GM23338 (cell line): ENCODE measurements around the gene HMOX1. TPM values are rescaled to one million over a fixed set of nuclear protein-coding genes. Genes with fewer than 3 reads are reported as not detected.

Source experiments
- ATAC-seq: fragments of 200-7000 bp; cut with Tn5 transposase; 3 replicates; pipeline ENCODE4 v1.9.1; 2020
- DNase-seq: peaks from one replicate; pipeline ENCODE4 v3.0.0-alpha.2; 2015; ENCODE audit warnings: low spot score
- H2AFZ ChIP-seq: fragments of 200-600 bp; sonication (generic); 2 replicates; pipeline ENCODE4 v1.8.0; 2016; ENCODE audit warnings: antibody characterized with exemption, mild to moderate bottlenecking, moderate library complexity
- H3F3A ChIP-seq: fragments of 200-600 bp; sonication (generic); replicated peaks from 2 replicates; pipeline ENCODE4 v1.8.0; 2017; ENCODE audit warnings: antibody characterized with exemption, mixed run types, low read depth
- H3K27ac ChIP-seq: fragments of 200-600 bp; sonication (generic); 2 replicates; pipeline ENCODE4 v1.6.1; 2016; ENCODE audit warnings: low read depth
- H3K27me3 ChIP-seq: fragments of 200-600 bp; sonication (generic); 2 replicates; pipeline ENCODE4 v1.8.0; 2016; ENCODE audit warnings: mild to moderate bottlenecking, mixed run types, moderate library complexity; ENCODE audit not compliant: insufficient read depth
- H3K36me3 ChIP-seq: fragments of 200-600 bp; sonication (generic); 2 replicates; pipeline ENCODE4 v1.8.0; 2016; ENCODE audit warnings: mild to moderate bottlenecking; ENCODE audit not compliant: insufficient read depth
- H3K4me1 ChIP-seq: fragments of 200-600 bp; sonication (generic); 2 replicates; pipeline ENCODE4 v1.8.0; 2016; ENCODE audit warnings: mild to moderate bottlenecking, moderate library complexity; ENCODE audit not compliant: insufficient read depth
- H3K4me2 ChIP-seq: fragments of 200-600 bp; sonication (generic); 2 replicates; pipeline ENCODE4 v1.7.1; 2017; ENCODE audit warnings: mixed run types
- H3K4me3 ChIP-seq: fragments of 200-600 bp; sonication (generic); 2 replicates; pipeline ENCODE4 v1.6.1; 2016; ENCODE audit warnings: mixed run types
- H3K79me2 ChIP-seq: fragments of 200-600 bp; sonication (generic); replicated peaks from 2 replicates; pipeline ENCODE4 v1.8.0; 2017; ENCODE audit warnings: mild to moderate bottlenecking; ENCODE audit not compliant: insufficient read depth
- H3K9me2 ChIP-seq: fragments of 200-600 bp; sonication (generic); 2 replicates; pipeline ENCODE4 v1.8.0; 2017; ENCODE audit not compliant: insufficient read depth
- H4K20me1 ChIP-seq: fragments of 200-600 bp; sonication (generic); replicated peaks from 2 replicates; pipeline ENCODE4 v1.8.0; 2017; ENCODE audit warnings: mild to moderate bottlenecking; ENCODE audit not compliant: insufficient read depth
- H3K27ac Mint-ChIP-seq: 2 replicates; pipeline ENCODE4 v1.8.0; 2020; ENCODE audit warnings: inconsistent platforms, mild to moderate bottlenecking, moderate library complexity, mixed read lengths
- H3K27me3 Mint-ChIP-seq: 3 replicates; pipeline ENCODE4 v1.8.0; 2022; ENCODE audit warnings: low read depth, mild to moderate bottlenecking, moderate library complexity, mixed read lengths, inconsistent platforms; ENCODE audit not compliant: insufficient read depth, poor library complexity
- H3K36me3 Mint-ChIP-seq: 3 replicates; pipeline ENCODE4 v1.8.0; 2021; ENCODE audit warnings: low read depth, mild to moderate bottlenecking, inconsistent platforms, moderate library complexity, mixed read lengths
- H3K4me1 Mint-ChIP-seq: 3 replicates; pipeline ENCODE4 v1.8.0; 2020; ENCODE audit warnings: mild to moderate bottlenecking, inconsistent platforms, mixed read lengths
- H3K4me3 Mint-ChIP-seq: 3 replicates; pipeline ENCODE4 v1.8.0; 2021; ENCODE audit warnings: moderate library complexity, mild to moderate bottlenecking, inconsistent platforms, mixed read lengths
- H3K9me3 Mint-ChIP-seq: 3 replicates; pipeline ENCODE4 v1.8.0; 2020; ENCODE audit warnings: moderate library complexity, mild to moderate bottlenecking, inconsistent platforms, mixed read lengths
- CREB1 ChIP-seq: fragments of 250-450 bp; sonication (Bioruptor Pico); IDR thresholded peaks from 2 replicates; pipeline ENCODE4 v1.5.0; 2020; ENCODE audit warnings: low read depth, mild to moderate bottlenecking, moderate library complexity
- EZH2 ChIP-seq: fragments of 200-600 bp; sonication (generic); IDR thresholded peaks from one replicate; pipeline ENCODE4 v1.8.0; 2017; ENCODE audit warnings: antibody characterized with exemption, mild to moderate bottlenecking, low read depth; ENCODE audit not compliant: unreplicated experiment
- EZH2phosphoT487 ChIP-seq: fragments of 200-600 bp; sonication (generic); IDR thresholded peaks from one replicate; pipeline ENCODE4 v1.8.1; 2018; ENCODE audit warnings: antibody characterized with exemption; ENCODE audit not compliant: unreplicated experiment
- JUNB ChIP-seq: IDR thresholded peaks from one replicate; pipeline ENCODE4 v1.6.1; 2016; ENCODE audit warnings: antibody characterized with exemption; ENCODE audit not compliant: unreplicated experiment
- NANOG ChIP-seq: IDR thresholded peaks from 2 replicates; pipeline ENCODE4 v1.6.1; 2016; ENCODE audit warnings: antibody characterized with exemption, borderline replicate concordance
- POLR2AphosphoS5 ChIP-seq: IDR thresholded peaks from 2 replicates; pipeline ENCODE4 v1.6.1; 2016; ENCODE audit warnings: antibody characterized with exemption, low read depth
- STAT1 ChIP-seq: IDR thresholded peaks from one replicate; pipeline ENCODE4 v1.6.1; 2016; ENCODE audit warnings: antibody characterized with exemption; ENCODE audit not compliant: unreplicated experiment
- ZNF114 ChIP-seq: fragments of 250-450 bp; sonication (Bioruptor Pico); IDR thresholded peaks from 2 replicates; pipeline ENCODE4 v1.5.0; 2020; ENCODE audit warnings: mild to moderate bottlenecking, moderate library complexity
- ZNF331 ChIP-seq: fragments of 250-450 bp; sonication (Bioruptor Pico); IDR thresholded peaks from 2 replicates; pipeline ENCODE4 v1.5.0; 2020; ENCODE audit warnings: low read depth, mild to moderate bottlenecking, moderate library complexity
- polyA plus RNA-seq: library from polyadenylated mRNA; unstranded; fragments of >200 nt; fragmentation: Nextera tagmentation; extraction: Ambion mirVana; gene quantifications from 2 replicates; pipeline ENCODE4 v1.2.1, GENCODE V29; 2016
- total RNA-seq: library from RNA; depleted of rRNA; stranded (reverse); fragments of >200 nt; shearing (Covaris generic); gene quantifications from 2 replicates; pipeline ENCODE4 v1.2.3, GENCODE V29; 2014
- TF ChIP-seq, protein P1 (sequence below): IDR thresholded peaks from 2 replicates; pipeline ENCODE4 v1.6.1; 2016; ENCODE audit warnings: antibody characterized with exemption
- TF ChIP-seq, protein P2 (sequence below): IDR thresholded peaks from one replicate; pipeline ENCODE4 v1.6.1; 2018; ENCODE audit warnings: antibody characterized with exemption; ENCODE audit not compliant: unreplicated experiment
- TF ChIP-seq, protein P3 (sequence below), 2 experiments: fragments of 200-600 bp in 1 of 2; sonication (generic) in 1 of 2; conservative IDR thresholded peaks; 2 replicates each; pipeline versions ENCODE4 v1.5.1 to v1.6.1; 2016 to 2017; ENCODE audit warnings: antibody characterized with exemption in 2 of 2, low read depth in 2 of 2, mild to moderate bottlenecking in 2 of 2, moderate library complexity in 1 of 2
- TF ChIP-seq, protein P4 (sequence below): fragments of 250-450 bp; sonication (Bioruptor Pico); IDR thresholded peaks from 2 replicates; pipeline ENCODE4 v1.5.0; 2020; ENCODE audit warnings: mild to moderate bottlenecking, moderate library complexity

Gene HMOX1
- total and polyA plus RNA-seq, 2 experiments from 2014 or later: 10.9 to 22.6 TPM

DNA sequence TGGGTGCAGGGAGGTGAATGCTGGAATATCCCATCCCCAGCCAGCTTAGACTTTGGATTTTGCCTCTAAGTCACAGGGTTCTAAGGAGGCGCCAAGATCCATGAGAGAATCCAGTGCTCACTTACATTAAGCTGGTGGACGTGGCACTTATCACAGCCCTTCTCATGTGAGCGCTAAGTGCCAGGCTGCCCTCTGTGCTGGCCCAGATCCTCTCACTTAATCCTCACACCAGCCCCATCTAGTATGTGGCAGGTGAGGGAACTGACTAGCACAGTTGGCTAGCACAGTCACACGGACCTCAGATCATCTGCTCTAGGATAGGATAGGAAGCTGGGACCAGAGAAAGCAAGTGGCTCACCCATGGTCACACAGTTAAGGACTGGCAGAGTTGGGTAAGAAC is 3.6 kb downstream of the HMOX1 start:
- H3K27me3 ChIP-seq: no peaks in the 10 kb centered on the region
- Mint-ChIP-seq H3K9me3 (no peaks in the 10 kb centered on the region), H3K27ac (no peak overlapping the region), H3K36me3 (peaks cover 51% of the 10 kb centered on the region), H3K4me1 (peaks cover 21% of the 10 kb centered on the region), H3K27me3 (peaks cover 7% of the 10 kb centered on the region), H3K4me3 (no peak overlapping the region)
- H3K4me2 ChIP-seq: no peak overlapping the region
- no peak overlapping the region for H2AFZ ChIP-seq
- H4K20me1 ChIP-seq: no peaks in the 10 kb centered on the region
- peaks cover 11% of the 10 kb centered on the region for H3K79me2 ChIP-seq
- H3F3A ChIP-seq: peaks cover 16% of the 10 kb centered on the region; the same call in 1 of the 2 replicates
- no peaks in the 10 kb centered on the region for H3K36me3 ChIP-seq
- no peak overlapping the region for H3K4me3 ChIP-seq
- H3K9me2 ChIP-seq: no peaks in the 10 kb centered on the region
- no peak for DNase-seq
- TF ChIP-seq CREB1 (CRISPR knock-in tag) (no peak), ZNF114 (CRISPR knock-in tag) (no peak), NANOG (no peak), STAT1 (no peak), EZH2phosphoT487 (no peak), ZNF331 (CRISPR knock-in tag) (no peak), EZH2 (no peak), POLR2AphosphoS5 (no peak), JUNB (no peak)
- TF ChIP-seq, protein P1, sequence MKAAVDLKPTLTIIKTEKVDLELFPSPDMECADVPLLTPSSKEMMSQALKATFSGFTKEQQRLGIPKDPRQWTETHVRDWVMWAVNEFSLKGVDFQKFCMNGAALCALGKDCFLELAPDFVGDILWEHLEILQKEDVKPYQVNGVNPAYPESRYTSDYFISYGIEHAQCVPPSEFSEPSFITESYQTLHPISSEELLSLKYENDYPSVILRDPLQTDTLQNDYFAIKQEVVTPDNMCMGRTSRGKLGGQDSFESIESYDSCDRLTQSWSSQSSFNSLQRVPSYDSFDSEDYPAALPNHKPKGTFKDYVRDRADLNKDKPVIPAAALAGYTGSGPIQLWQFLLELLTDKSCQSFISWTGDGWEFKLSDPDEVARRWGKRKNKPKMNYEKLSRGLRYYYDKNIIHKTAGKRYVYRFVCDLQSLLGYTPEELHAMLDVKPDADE: no peak
- TF ChIP-seq, protein P2, sequence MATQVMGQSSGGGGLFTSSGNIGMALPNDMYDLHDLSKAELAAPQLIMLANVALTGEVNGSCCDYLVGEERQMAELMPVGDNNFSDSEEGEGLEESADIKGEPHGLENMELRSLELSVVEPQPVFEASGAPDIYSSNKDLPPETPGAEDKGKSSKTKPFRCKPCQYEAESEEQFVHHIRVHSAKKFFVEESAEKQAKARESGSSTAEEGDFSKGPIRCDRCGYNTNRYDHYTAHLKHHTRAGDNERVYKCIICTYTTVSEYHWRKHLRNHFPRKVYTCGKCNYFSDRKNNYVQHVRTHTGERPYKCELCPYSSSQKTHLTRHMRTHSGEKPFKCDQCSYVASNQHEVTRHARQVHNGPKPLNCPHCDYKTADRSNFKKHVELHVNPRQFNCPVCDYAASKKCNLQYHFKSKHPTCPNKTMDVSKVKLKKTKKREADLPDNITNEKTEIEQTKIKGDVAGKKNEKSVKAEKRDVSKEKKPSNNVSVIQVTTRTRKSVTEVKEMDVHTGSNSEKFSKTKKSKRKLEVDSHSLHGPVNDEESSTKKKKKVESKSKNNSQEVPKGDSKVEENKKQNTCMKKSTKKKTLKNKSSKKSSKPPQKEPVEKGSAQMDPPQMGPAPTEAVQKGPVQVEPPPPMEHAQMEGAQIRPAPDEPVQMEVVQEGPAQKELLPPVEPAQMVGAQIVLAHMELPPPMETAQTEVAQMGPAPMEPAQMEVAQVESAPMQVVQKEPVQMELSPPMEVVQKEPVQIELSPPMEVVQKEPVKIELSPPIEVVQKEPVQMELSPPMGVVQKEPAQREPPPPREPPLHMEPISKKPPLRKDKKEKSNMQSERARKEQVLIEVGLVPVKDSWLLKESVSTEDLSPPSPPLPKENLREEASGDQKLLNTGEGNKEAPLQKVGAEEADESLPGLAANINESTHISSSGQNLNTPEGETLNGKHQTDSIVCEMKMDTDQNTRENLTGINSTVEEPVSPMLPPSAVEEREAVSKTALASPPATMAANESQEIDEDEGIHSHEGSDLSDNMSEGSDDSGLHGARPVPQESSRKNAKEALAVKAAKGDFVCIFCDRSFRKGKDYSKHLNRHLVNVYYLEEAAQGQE: no peak
- TF ChIP-seq, protein P3, sequence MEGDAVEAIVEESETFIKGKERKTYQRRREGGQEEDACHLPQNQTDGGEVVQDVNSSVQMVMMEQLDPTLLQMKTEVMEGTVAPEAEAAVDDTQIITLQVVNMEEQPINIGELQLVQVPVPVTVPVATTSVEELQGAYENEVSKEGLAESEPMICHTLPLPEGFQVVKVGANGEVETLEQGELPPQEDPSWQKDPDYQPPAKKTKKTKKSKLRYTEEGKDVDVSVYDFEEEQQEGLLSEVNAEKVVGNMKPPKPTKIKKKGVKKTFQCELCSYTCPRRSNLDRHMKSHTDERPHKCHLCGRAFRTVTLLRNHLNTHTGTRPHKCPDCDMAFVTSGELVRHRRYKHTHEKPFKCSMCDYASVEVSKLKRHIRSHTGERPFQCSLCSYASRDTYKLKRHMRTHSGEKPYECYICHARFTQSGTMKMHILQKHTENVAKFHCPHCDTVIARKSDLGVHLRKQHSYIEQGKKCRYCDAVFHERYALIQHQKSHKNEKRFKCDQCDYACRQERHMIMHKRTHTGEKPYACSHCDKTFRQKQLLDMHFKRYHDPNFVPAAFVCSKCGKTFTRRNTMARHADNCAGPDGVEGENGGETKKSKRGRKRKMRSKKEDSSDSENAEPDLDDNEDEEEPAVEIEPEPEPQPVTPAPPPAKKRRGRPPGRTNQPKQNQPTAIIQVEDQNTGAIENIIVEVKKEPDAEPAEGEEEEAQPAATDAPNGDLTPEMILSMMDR (conservative IDR thresholded peaks at IDR 0.05; ENCODE audit: low read depth in 2 of 2): no peak
- TF ChIP-seq, protein P4, sequence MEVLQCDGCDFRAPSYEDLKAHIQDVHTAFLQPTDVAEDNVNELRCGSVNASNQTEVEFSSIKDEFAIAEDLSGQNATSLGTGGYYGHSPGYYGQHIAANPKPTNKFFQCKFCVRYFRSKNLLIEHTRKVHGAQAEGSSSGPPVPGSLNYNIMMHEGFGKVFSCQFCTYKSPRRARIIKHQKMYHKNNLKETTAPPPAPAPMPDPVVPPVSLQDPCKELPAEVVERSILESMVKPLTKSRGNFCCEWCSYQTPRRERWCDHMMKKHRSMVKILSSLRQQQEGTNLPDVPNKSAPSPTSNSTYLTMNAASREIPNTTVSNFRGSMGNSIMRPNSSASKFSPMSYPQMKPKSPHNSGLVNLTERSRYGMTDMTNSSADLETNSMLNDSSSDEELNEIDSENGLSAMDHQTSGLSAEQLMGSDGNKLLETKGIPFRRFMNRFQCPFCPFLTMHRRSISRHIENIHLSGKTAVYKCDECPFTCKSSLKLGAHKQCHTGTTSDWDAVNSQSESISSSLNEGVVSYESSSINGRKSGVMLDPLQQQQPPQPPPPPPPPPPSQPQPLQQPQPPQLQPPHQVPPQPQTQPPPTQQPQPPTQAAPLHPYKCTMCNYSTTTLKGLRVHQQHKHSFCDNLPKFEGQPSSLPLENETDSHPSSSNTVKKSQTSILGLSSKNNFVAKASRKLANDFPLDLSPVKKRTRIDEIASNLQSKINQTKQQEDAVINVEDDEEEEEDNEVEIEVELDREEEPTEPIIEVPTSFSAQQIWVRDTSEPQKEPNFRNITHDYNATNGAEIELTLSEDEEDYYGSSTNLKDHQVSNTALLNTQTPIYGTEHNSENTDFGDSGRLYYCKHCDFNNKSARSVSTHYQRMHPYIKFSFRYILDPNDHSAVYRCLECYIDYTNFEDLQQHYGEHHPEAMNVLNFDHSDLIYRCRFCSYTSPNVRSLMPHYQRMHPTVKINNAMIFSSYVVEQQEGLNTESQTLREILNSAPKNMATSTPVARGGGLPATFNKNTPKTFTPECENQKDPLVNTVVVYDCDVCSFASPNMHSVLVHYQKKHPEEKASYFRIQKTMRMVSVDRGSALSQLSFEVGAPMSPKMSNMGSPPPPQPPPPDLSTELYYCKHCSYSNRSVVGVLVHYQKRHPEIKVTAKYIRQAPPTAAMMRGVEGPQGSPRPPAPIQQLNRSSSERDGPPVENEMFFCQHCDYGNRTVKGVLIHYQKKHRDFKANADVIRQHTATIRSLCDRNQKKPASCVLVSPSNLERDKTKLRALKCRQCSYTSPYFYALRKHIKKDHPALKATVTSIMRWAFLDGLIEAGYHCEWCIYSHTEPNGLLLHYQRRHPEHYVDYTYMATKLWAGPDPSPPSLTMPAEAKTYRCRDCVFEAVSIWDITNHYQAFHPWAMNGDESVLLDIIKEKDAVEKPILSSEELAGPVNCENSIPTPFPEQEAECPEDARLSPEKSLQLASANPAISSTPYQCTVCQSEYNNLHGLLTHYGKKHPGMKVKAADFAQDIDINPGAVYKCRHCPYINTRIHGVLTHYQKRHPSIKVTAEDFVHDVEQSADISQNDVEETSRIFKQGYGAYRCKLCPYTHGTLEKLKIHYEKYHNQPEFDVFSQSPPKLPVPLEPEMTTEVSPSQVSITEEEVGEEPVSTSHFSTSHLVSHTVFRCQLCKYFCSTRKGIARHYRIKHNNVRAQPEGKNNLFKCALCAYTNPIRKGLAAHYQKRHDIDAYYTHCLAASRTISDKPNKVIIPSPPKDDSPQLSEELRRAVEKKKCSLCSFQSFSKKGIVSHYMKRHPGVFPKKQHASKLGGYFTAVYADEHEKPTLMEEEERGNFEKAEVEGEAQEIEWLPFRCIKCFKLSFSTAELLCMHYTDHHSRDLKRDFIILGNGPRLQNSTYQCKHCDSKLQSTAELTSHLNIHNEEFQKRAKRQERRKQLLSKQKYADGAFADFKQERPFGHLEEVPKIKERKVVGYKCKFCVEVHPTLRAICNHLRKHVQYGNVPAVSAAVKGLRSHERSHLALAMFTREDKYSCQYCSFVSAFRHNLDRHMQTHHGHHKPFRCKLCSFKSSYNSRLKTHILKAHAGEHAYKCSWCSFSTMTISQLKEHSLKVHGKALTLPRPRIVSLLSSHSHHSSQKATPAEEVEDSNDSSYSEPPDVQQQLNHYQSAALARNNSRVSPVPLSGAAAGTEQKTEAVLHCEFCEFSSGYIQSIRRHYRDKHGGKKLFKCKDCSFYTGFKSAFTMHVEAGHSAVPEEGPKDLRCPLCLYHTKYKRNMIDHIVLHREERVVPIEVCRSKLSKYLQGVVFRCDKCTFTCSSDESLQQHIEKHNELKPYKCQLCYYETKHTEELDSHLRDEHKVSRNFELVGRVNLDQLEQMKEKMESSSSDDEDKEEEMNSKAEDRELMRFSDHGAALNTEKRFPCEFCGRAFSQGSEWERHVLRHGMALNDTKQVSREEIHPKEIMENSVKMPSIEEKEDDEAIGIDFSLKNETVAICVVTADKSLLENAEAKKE (CRISPR knock-in tag): no peak
- H3K27ac ChIP-seq: no peak overlapping the region
- ATAC-seq: no peak
- H3K4me1 ChIP-seq: peaks cover 28% of the 10 kb centered on the region
